ENCODE results near the gene CLDN5.

CLDN5 gene, protein sequence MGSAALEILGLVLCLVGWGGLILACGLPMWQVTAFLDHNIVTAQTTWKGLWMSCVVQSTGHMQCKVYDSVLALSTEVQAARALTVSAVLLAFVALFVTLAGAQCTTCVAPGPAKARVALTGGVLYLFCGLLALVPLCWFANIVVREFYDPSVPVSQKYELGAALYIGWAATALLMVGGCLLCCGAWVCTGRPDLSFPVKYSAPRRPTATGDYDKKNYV

DNA sequence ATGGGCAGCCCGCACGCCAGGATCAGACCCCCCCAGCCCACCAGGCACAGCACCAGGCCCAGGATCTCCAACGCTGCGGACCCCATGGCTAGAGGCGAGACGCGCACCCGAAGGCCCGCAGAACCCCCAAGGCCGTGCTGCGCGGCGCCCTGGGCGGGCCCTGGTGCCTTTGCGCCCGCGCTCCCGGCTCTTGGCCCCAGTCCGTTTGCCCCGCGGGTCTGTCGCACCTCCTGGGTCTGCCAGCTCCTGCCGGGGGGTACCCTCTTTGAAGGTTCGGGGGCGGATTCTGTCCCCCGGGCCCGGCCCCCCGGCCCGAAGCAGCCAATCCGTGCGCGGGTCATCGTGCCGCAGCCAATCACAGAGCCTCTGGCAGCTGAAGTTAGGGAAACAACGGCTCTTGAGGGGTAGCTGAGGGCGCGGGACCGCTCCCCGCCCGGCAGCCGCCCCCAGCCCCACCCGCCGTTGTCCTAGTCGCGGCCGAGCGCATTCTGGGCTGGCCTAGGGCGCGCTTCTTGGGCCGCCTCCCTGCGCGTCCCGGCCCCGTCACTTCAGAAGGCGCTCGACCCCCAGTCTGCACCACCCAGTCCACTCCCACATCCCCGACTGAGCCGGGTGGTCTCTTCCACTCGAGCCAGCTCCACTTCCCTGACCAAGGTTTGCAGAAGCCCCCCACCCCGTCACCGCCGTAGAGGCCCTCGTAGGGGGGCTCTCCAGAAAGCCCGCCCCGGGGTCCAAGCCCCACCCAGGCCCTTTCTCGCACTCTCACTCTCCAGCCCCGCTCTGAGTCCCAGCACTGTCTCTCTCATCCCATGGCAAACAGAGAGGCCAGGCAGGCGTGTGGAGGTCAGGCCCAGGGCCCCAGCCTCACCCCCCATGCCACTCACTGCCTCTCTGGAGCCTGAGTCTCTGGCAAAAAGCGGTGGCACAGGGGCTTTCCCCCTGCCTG is at the start of gene CLDN5:
CLDN5 (minus strand) TSS at position 241 of the 946 bp plus-strand sequence; CDS start at position 86, 155 bp downstream.
- no peak for DNase-seq (ENCODE audit: low read depth in 2 of 2, low spot score in 1 of 2)

DNA sequence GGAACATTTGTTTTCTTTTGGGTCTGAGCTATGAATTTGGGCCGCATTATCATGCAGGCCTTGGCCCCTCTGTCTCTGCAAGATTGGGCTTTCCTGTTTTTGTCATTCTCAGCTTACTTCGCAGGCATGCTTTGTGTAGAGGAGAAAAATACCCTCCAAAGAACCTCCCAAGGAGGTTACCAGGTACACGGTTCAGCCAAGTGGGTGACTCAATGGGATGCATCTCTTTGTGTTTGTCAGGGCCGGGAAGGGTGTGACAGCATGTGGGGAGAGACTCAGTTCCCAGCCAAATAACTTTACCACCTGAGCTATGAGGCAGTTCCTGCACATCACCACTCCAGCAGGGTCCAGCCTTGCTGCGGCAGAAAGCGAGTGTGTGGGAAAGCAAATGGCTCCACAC is 47.8 kb upstream of the CLDN5 start:
- DNase-seq (ENCODE audit: low read depth in 2 of 2, low spot score in 1 of 2): no peak

DNA sequence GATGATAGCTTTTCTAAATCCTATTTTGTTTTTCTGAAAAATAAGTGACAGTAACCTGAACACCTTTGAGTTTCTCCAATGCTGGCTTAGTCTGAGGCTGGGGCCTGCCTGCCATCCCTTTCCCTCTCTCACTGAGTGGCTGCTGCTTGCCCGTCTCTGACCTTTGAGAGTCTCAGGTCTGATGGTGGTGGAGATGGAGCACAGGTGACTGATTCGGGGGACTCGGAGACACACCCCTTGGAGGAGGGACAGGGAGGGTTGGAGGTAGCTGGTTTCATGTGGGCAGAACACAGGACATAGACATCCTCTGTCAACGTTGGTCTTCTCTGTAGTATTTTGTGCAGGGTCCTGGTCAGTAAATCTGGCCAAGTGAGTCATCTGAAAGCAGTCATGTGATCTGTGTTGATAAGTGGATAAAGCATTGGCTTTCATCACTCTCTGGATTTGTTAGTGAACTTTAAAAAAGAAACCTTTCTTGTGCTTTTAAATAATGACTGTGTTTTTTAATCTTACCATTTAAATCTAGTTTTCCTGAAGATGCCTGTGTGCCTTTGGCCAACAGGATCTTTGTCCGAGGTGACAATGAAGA is 47.1 kb upstream of the CLDN5 start:
- no peak for DNase-seq (ENCODE audit: low read depth in 2 of 2, low spot score in 1 of 2)

DNA sequence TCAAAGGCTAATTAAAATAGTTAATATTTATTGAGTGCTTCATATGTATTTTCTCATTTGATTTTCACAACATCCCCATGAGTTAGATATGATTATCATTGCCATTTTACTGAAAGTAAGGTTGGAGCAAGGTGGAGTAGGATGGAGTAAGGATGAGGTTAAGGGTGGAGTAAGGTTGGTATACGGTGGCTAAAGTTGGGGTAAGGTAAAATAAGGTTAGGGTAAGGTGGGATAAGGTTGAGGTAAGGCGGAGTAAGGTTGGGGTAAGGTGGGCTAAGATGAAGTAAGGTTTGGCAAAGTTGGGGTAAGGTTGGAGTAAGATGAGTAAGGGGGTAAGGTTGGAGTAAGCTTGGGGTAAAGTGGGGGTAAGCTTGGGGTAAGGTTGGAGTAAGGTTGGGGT is 45.8 kb upstream of the CLDN5 start:
- no peak for DNase-seq (ENCODE audit: low read depth in 2 of 2, low spot score in 1 of 2)

DNA sequence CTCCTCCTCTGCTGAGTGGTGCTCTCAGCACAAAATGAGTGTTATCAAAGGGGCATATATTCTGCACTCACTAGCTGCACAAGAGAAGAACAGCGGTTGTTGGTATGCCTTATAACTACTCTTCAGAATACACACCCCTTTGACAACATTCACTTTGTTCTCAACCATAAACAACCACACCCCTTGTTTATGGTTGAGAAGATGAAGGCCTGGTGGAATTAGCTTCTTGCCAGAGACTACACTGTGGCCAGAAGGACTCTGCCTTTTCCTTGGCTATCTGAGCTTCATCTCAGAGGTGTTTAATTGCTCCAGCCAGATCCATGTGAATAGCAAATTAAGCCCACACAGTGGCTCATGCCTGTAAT is 45.0 kb upstream of the CLDN5 start:
- DNase-seq (ENCODE audit: low read depth in 2 of 2, low spot score in 1 of 2): no peak

DNA sequence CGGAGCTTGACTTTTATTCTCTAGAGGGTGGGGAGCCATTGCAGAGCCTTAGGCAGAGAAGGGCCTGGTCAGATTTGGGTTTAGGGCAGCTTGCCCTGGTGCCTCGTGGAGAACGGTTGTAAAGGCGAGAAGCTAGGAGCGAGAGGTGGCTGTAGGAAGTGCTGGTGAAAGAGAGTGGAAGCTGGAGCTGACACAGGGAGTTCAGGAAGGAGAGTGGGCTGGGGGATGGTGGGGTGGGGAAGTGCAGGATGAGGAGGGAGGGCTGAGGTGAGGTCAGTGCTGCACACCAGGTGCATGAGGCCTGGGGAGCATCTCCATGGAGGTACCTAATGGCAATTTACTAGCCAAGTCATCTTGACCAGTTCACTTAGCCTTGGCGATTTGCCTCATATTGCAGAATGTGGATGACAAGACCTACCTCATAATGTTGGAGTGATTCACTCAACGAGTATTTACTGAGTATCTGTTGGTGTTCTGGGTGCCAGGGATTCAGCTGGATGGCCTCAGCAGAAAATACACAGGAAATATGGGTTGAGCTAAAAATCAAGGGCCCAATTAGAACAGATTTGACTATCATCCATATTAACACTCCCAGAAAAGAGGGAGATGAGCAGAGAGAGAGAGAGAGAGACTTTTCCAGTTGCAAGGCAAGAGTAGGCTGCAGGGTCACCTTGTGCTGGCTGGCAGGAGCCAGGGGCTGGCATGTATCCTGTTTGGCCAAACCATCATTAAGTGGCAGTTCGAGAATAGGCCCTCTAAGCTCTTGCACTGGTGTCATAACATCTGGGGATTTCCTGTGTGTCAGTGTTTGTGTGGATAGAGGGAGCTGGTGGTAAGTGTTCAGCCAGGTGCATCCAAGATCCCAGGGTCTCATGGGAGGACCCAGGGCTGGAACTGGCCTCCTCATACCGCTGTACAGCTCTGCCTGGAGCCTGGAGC is 44.4 kb upstream of the CLDN5 start:
- no peak for DNase-seq (ENCODE audit: low read depth in 2 of 2, low spot score in 1 of 2)

DNA sequence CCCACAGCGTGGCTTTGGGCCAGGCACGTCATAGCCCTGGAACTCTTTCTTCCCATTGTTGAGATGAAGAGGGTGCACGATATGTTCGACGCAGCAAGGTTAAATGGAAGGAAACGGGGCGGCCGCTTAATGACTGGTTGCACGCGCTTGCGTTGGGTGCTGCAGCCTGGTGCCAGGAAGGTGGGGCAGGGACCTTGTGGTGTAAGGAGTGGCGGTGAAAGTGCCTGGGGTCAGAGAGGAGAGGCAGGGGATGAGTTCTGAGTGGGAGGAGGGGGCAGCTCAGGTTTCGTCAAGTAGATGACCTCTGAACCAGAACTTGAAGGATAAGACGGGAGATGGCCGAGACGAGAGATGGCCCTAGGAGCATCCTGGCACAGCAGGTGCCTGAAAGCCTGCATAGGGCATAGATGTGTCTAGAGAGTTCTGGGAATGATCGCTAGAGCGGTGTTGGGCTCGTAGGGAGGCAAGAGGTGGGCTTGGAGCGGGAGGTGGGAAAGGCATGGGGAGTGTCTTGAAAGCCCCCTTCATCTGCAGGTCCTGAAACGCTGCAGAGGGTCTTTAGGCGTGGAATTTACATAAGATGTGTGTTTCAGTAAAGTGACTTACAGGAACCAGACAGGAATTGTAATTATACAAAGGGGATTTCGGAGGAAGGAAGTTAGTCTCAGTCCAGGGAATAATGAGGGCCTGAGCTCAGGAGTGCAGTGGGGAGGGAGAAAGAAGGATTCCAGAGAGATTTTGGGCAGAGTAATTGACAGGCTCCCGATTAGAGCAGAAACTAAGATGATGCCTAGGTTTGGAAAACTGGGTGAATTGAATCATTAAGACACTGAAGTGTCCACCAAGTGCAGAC is 43.2 kb upstream of the CLDN5 start:
- no peak for DNase-seq (ENCODE audit: low read depth in 2 of 2, low spot score in 1 of 2)

DNA sequence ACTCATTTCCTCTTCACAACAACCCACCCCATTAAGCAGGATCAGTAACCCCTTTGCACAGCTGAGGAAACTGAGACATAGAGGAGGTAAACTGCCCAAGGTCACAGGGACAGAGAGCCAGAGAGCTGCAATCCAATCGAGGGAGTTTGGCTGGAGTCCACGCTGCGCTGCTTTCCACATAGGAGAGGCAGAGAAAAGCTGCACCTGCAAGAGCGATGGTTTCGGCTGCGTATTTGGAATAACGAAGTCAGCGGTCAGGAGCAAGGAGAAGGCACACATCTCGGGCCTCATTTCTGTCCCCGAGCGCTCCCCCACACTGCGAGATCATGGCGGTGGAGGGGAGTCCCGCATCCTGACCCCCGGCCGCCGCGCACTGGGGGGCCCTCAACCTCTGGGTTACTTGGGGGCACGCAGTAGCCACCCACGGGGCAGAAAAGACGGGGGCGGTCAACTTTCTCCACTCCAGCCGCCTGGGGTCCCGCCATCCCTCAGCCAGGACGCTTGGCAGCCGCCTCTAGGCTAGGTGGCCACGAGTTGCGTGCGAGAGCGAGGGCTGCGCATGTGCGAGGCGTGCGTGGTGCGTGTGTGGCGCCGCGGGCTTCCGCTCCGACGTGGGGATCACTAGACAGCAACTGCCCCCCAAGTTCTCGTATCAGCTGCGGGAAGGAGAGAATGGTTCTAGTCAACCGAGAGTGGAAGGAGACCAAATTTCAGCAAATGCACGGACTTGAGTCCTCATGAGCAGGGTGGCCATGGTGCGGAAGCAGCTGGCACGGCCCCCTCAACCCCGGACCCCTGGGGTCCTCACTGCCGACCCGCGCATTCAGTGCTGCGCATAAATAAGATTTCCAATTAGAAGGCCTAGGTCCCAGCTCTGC is 42.3 kb upstream of the CLDN5 start:
- no peak for DNase-seq (ENCODE audit: low read depth in 2 of 2, low spot score in 1 of 2)

DNA sequence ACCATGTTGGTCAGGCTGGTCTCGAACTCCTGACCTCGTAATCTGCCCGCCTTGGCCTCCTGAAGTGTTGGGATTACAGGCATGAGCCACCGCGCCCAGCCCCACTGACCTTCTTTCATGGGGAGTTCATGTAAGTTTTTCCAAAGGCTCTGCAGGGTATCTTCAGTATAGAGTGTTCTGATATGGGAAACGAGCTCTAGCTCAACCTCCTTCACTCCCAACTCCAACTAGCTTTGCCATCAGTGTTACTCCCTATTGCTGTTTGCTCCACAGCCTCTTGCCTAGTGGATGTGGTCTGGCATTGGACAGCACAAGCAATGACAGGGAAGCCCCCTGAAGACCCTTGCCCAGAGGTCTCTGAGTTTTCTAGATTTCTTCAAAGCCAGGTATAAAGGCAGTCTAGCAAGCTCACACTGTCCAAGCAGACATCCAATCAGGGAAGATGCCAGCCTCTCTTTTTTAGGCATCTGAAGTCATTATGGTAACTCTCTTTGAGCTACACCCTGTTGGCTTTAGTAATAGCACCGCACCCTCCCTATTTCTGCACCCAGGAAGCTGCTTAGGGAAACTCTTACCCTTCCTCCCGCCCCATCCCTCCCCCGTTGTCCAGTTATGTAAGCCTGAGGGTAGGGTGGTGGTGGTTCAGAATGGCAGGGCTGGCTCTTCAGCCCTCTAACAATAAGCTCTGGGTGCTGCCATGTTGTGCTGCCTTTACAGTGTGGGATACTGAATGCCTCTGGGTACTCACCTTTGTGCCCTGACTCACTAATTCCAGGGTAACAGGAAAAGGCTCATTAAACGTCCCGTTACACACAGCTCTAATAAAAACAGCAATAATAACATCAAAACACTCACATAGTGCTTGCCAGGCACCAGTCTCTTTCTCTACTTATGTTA is 41.4 kb upstream of the CLDN5 start:
- no peak for DNase-seq (ENCODE audit: low read depth in 2 of 2, low spot score in 1 of 2)

DNA sequence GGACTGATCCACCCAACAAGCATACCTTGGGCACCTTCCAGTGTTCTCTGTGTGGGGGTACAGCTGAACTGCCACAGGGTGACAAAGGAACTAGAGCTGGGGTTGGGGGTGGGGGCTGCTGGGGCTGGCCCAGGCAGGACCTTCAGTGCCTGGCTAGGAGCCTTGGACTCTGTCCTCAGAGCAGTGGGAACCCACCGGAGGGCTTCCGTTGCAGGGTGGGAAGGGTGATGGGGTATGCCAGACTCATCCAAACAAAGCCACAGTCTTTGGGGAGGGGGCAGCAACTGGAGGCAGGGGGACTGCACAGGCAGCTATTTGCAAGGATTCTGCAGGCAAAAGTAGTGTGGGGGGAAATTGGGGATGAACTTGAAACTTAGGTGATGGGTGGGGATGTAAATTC is 35.7 kb upstream of the CLDN5 start:
- no peak for DNase-seq (ENCODE audit: low read depth in 2 of 2, low spot score in 1 of 2)

DNA sequence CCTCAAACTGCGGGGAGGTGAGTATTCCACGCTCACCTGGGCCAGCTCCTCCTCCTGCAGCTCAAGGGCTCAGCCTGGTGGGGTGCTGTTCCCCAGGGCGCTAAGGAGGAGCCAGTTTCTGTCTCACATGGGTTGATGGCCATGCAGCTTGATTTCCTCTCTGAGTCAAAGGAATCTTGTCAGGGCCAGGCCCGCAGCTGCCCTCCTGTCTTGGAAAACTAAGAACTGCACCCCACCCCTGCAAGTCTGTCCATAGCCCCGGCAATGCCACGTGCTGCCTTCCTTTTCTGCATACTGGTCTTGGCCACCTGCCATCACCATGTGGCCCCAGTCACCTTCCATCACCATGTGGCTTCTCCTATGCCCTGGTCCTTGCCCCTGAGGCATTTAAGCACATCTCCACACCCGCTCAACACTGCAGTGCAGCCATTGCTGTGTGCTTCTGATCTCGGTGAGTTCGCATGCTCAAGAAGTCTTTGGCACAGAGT is 35.2 kb upstream of the CLDN5 start:
- DNase-seq (ENCODE audit: low read depth in 2 of 2, low spot score in 1 of 2): no peak

DNA sequence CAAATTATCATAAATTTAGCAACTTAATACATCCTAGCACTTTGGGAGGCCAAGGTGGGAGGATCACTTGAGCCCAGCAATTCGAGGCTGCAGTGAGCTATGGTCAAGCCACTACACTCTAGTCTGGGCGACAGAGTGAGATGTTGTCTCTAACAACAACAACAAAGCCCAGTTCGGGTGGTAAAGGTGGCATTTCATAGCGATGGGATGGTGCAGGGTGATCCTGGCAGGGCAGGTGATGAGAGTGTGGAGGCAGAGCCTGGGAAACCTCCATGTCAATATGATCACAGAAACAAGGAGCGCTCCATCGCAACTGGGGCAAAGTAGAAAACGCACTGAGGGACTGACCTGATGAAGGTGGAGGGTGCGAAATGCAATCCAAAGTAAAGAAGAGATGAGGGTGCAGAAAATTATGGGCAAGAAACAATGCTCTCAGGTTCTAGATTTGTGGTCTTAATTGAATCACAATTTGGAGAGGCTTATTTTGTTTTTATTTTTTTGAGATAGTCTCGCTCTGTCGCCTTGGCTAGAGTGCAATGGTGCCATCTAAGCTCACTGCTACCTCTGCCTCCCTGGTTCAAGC is 32.8 kb upstream of the CLDN5 start:
- no peak for DNase-seq (ENCODE audit: low read depth in 2 of 2, low spot score in 1 of 2)

DNA sequence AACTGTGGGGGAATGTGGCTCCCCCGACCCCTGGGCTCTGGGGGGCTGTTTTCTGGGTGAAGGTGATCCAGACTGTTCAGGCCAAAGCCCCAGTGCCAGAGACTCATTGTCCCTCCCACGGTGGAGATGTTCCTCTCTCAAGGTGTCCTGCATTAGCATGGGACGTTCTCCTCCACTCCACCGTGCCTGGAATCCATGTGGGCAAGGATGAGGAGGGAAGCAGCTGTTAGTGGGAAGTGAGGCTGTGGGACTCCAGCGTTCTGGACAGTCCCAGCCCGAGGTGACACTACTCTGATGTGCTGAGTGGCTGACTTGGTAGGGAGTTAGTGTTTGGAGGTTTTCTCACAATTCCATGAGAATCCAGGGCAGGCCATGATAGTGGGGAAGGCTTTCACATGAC is 31.4 kb upstream of the CLDN5 start:
- DNase-seq (ENCODE audit: low read depth in 2 of 2, low spot score in 1 of 2): no peak

DNA sequence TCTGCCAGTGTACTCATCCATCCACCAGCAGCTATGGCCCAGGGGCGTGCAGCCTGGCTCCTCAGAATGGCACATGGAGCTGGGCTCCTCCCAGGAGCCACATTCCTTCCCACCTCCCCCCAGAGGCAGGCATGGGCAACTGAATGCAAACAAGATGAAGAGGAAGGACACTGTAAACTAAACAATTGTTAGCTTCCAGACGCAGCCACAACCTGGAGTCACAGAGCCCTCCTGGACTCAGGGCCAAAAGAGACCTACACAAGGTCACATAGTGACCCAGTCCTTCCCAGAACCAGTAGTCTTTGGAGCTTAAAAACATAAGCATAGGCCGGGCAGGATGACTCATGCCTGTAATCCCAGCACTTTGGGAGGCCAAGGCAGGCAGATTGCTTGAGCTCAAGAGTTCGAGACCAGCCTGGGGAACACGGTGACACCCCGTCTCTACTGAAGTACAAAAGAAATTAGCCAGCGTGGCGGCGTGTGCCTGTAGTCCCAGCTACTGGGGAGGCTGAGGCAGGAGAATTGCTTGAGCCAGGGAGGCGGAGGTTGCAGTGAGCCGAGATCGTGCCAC is 30.7 kb upstream of the CLDN5 start:
- DNase-seq (ENCODE audit: low read depth in 2 of 2, low spot score in 1 of 2): no peak

DNA sequence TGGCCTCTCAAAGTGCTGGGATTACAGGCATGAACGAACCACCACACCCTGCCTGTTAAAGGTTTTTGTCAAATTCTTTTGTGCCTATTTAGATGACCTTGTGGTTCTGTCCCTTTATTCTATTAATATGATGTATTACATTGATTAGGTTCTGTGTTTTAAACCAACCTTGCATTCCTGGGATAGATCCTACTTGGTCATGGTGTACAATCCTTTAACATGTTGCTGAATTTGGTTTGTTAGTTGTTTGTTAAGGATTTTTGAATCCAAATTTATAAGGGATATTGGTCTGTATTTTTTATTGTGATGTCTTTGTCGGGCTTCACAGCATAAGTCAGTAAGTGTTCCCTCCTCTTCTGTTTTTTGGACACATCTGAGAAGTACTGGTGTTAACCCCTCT is 29.0 kb upstream of the CLDN5 start:
- DNase-seq (ENCODE audit: low read depth in 2 of 2, low spot score in 1 of 2): no peak

DNA sequence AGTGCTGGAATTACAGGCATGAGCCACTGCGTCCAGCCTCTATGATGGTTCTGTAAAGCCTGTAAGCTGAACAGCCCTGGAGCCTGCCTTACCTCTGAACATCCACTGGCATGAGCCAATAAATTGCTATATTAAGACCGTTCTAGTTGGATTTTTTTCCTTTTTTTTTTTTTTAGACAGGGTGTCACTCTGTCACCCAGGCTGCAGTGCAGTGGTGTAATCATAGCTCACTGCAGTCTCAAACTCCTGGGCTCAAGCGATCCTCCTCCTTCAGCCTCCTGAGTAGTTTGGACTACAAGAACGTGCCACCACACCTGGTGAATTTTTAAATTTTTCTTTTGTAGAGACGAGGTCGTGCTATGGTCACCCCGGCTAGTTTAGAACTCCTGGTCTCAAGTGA is 26.2 kb upstream of the CLDN5 start:
- DNase-seq (ENCODE audit: low read depth in 2 of 2, low spot score in 1 of 2): no peak

DNA sequence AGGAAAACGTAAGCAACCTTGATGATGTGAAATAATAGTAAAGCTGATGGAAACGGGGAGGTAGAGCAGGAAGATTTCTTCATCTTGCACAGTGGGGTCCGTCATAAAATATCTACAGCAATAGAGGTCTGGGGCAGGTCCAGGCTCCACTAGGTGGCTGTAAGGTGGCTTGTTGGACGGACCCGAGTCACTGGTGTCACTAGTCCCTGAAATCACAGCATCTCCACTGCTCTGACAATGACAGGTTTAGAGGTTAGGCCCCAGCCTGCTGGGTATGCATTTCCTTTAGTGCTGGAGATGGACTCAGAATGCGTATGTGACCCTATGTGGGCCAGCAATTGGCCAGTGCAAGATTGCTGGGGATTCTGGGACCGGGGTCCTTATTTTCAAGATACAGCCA is 25.2 kb upstream of the CLDN5 start:
- DNase-seq (ENCODE audit: low read depth in 2 of 2, low spot score in 1 of 2): no peak

Data from stimulated activated CD8-positive, alpha-beta memory T cell treated with anti-CD3 and anti-CD28 coated beads, Interleukin-4, amount 100 ng/mL, for 4 hours (primary cell).